PC-3 (cell line): ENCODE data around the gene RAF1. TPM values are rescaled to one million over a fixed set of nuclear protein-coding genes. Genes with fewer than 3 reads are reported as not detected.
"Not testable (repeated sequence)": the region's sequence is repeated elsewhere in the genome, so short reads cannot be mapped to it uniquely, and the experiment has no call there.

Experiments
- ATAC-seq: fragments of 200-7000 bp; cut with Tn5 transposase; 2 replicates; pipeline ENCODE4 v1.9.1; 2020; ENCODE audit warnings: mild to moderate bottlenecking, moderate library complexity
- BruUV-seq: library from RNA; stranded (reverse); fragments of 400-500 nt; replicated peaks from 2 replicates; lab custom pipeline; 2021; lab: Mats Ljungman, UMichigan
- CTCF ChIA-PET: fragments of 300-600 bp; sonication (Branson Sonifier 250); formaldehyde crosslinking; loops from one replicate; lab custom pipeline; 2022; ENCODE audit warnings: antibody characterized with exemption; lab: Charles Lee
- POLR2A ChIA-PET: fragments of 300-600 bp; sonication (Branson Sonifier 250); formaldehyde crosslinking; loops from one replicate; lab custom pipeline; 2022; ENCODE audit warnings: antibody characterized with exemption; ENCODE audit not compliant: unreplicated experiment; lab: Charles Lee
- DNase-seq: peaks from one replicate; pipeline ENCODE4 v3.0.0-alpha.2; 2015
- H2AFZ ChIP-seq: fragments of 300-600 bp; sonication (generic); 2 replicates; pipeline ENCODE4 v1.6.0; 2016; ENCODE audit warnings: antibody characterized with exemption, low read length
- H3F3A ChIP-seq: fragments of 300-600 bp; sonication (generic); one replicate; pipeline ENCODE4 v1.6.0; 2017; ENCODE audit warnings: antibody characterized with exemption, low read length, control low read depth, mild to moderate bottlenecking; ENCODE audit not compliant: unreplicated experiment
- H3K27ac ChIP-seq: fragments of 300-600 bp; sonication (generic); 2 replicates; pipeline ENCODE4 v1.5.1; 2016; ENCODE audit warnings: mild to moderate bottlenecking, low read length
- H3K27me3 ChIP-seq: fragments of 300-600 bp; sonication (generic); 2 replicates; pipeline ENCODE4 v1.6.1; 2016; ENCODE audit warnings: low read length, mixed read lengths
- H3K36me3 ChIP-seq: fragments of 300-600 bp; sonication (generic); 2 replicates; pipeline ENCODE4 v1.6.1; 2016; ENCODE audit warnings: low read depth, mixed run types, low read length, mixed read lengths
- H3K4me1 ChIP-seq: fragments of 300-600 bp; sonication (generic); 2 replicates; pipeline ENCODE4 v1.5.1; 2016; ENCODE audit warnings: low read length; ENCODE audit not compliant: insufficient read depth
- H3K4me2 ChIP-seq: fragments of 300-600 bp; sonication (generic); 2 replicates; pipeline ENCODE4 v1.6.0; 2016; ENCODE audit warnings: low read length
- H3K4me3 ChIP-seq: fragments of 300-600 bp; sonication (generic); 2 replicates; pipeline ENCODE4 v1.5.1; 2016; ENCODE audit warnings: mild to moderate bottlenecking, low read length, mixed read lengths
- H3K79me2 ChIP-seq: fragments of 300-600 bp; sonication (generic); 2 replicates; pipeline ENCODE4 v1.6.1; 2017; ENCODE audit warnings: low read length, mixed read lengths
- H3K9ac ChIP-seq: fragments of 300-600 bp; sonication (generic); 2 replicates; pipeline ENCODE4 v1.6.0; 2016; ENCODE audit warnings: mild to moderate bottlenecking, low read length
- H3K9me2 ChIP-seq: fragments of 300-600 bp; sonication (generic); replicated peaks from 2 replicates; pipeline ENCODE4 v1.6.1; 2016; ENCODE audit warnings: mixed run types, low read length, mixed read lengths
- H3K9me3 ChIP-seq: fragments of 300-600 bp; sonication (generic); 2 replicates; pipeline ENCODE4 v1.6.1; 2016; ENCODE audit warnings: low read length, mixed read lengths
- H4K20me1 ChIP-seq: fragments of 300-600 bp; sonication (generic); 2 replicates; pipeline ENCODE4 v1.6.1; 2016; ENCODE audit warnings: low read length, mixed read lengths
- CTCF ChIP-seq: fragments of 300-600 bp; sonication (generic); conservative IDR thresholded peaks from 2 replicates; pipeline ENCODE4 v1.5.1; 2017; ENCODE audit warnings: antibody characterized with exemption, low read depth, mild to moderate bottlenecking, low read length
- EZH2 ChIP-seq: fragments of 300-600 bp; sonication (generic); IDR thresholded peaks from one replicate; pipeline ENCODE4 v1.6.1; 2017; ENCODE audit warnings: antibody characterized with exemption, mild to moderate bottlenecking, low read length; ENCODE audit not compliant: unreplicated experiment
- EZH2phosphoT487 ChIP-seq: fragments of 300-600 bp; sonication (generic); IDR thresholded peaks from 2 replicates; pipeline ENCODE4 v1.6.1; 2018; ENCODE audit warnings: mild to moderate bottlenecking, antibody characterized with exemption, low read length, borderline replicate concordance
- intact Hi-C: fragments of 100-400 bp; cut with micrococcal nuclease; formaldehyde crosslinking; loops from 2 replicates; pipeline ENCODE4 v1.9.0; 2023
- total RNA-seq: library from RNA; depleted of rRNA; stranded (reverse); fragments of >200 nt; gene quantifications from 2 replicates; pipeline ENCODE4 v1.2.3, GENCODE V29; 2014

The RAF1 gene
- total RNA-seq, 1 experiment from 2014 or later = 130 TPM

DNA sequence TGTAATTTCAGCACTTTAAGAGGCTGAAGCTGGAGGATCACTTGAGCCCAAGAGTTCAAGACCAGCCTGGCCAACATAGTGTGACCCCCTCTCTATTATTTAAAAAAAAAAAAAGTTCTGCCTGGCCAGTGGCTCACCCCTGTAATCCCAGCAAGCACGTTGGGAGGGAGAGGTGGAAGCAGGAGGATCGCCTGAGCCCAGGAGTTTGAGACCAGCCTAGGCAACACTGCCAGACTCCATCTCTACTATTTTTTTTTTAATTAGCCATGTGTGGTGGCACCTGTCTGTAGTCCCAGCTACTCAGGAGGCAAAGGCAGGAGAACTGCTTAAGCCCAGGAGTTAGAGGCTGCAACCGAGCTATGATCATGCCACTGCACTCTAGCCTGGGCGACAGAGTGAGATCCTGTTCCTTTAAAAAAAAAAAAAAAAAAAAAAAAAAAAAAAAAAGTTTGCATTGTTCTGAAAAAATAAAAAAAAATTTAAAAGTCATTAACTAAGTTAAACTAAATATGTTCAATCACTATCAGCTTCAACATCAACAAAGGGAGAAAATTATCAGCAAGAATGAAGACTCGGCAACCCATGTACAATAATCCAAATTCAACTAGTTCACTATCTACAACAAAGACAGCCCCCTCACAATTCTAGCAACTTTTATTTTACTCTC, 1.9 kb downstream of the RAF1 start:
- DNase-seq = no peak
- ChIA-PET POLR2A (no interaction called here), CTCF (no interaction called here)
- intact Hi-C loops = loop anchor here (5.0 kb wide), 2 partner anchors 35 to 105 kb away; partner anchors contain the start of gene MKRN2
- peaks cover 46% of the 10 kb centered on the region for H4K20me1 ChIP-seq
- H3K4me2 ChIP-seq = peak overlapping the region; percentile 99
- H3K36me3 ChIP-seq = no peaks in the 10 kb centered on the region
- no peak overlapping the region for H3K27ac ChIP-seq
- H3K9me3 ChIP-seq = no peaks in the 10 kb centered on the region
- TF ChIP-seq EZH2phosphoT487 (no peak), EZH2 (no peak), CTCF (no peak)
- no peaks in the 10 kb centered on the region for H3K9me2 ChIP-seq
- H3K4me1 ChIP-seq = peaks cover 34% of the 10 kb centered on the region
- ATAC-seq = no peak
- peak overlapping the region; percentile 92 for H3K4me3 ChIP-seq
- BruUV-seq = no TSS peak
- H2AFZ ChIP-seq = no peak overlapping the region
- no peaks in the 10 kb centered on the region for H3K27me3 ChIP-seq
- no peaks in the 10 kb centered on the region for H3F3A ChIP-seq
- H3K79me2 ChIP-seq = peaks cover 69% of the 10 kb centered on the region
- H3K9ac ChIP-seq = peak overlapping the region; percentile 99

GRCh38 chr3:12661375-12661774, 2.5 kb downstream of the RAF1 start:
- H3K9me3 ChIP-seq, DNase-seq, H2AFZ ChIP-seq, H3K27me3 ChIP-seq, H3F3A ChIP-seq, H3K36me3 ChIP-seq, BruUV-seq, H3K9me2 ChIP-seq, H3K27ac ChIP-seq, POLR2A ChIA-PET, ATAC-seq, CTCF ChIA-PET, H3K9ac ChIP-seq: not testable (repeated sequence)
- Histone ChIP-seq H3K4me3 (peak overlapping the region; percentile 92; the same call in 1 of the 2 replicates), H3K4me2 (peak overlapping the region; percentile 99), H3K79me2 (peaks cover 76% of the 10 kb centered on the region), H3K4me1 (peaks cover 34% of the 10 kb centered on the region), H4K20me1 (peaks cover 53% of the 10 kb centered on the region)
- intact Hi-C loops = loop anchor here (5.0 kb wide), 2 partner anchors 34 to 104 kb away; partner anchors contain the start of gene MKRN2

DNA sequence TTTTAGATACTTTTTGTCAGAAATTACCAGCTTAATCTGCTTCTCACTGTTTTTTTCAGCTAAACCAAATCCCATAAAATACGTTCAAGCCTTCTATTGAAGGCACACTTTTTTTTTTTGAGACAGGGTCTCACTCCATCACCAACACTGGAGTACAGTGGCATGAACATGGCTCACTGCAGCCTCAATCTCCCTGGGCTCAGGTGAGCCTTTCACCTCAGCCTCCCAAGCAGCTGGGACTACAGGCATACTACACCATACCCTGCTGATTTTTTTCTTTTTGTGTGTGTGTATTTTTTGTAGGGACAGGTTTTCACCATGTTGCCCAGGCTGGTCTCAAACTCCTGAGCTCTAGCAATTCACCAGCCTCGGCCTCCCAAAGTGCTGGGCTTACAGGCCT, 3.7 kb downstream of the RAF1 start:
- peaks cover 4% of the 10 kb centered on the region; the same call in 1 of the 2 replicates for H3K36me3 ChIP-seq
- no peaks in the 10 kb centered on the region for H3F3A ChIP-seq
- DNase-seq (no peak), ATAC-seq (no peak)
- H3K4me1 ChIP-seq = peaks cover 34% of the 10 kb centered on the region
- H3K9ac ChIP-seq = no peak overlapping the region
- H3K79me2 ChIP-seq = peaks cover 87% of the 10 kb centered on the region
- no peak overlapping the region for H3K4me3 ChIP-seq
- H3K9me2 ChIP-seq = no peaks in the 10 kb centered on the region
- no peak for TF ChIP-seq EZH2
- no peak overlapping the region for H3K27ac ChIP-seq
- peaks cover 64% of the 10 kb centered on the region for H4K20me1 ChIP-seq
- peak overlapping the region; percentile 99; the same call in 1 of the 2 replicates for H3K4me2 ChIP-seq
- H3K9me3 ChIP-seq = no peaks in the 10 kb centered on the region
- H3K27me3 ChIP-seq = no peaks in the 10 kb centered on the region
- no TSS peak for BruUV-seq
- POLR2A ChIA-PET = interaction anchor here (1.1 kb wide), 1 partner anchor 150 kb away, joined by 3 read pairs; no protein-coding TSS in a partner anchor
- H2AFZ ChIP-seq = no peak overlapping the region
- CTCF ChIA-PET = no interaction called here
- intact Hi-C loops = loop anchor here (5.0 kb wide), 2 partner anchors 33 to 103 kb away; partner anchors contain the start of gene MKRN2
